HepG2 (cell line): Measurements from ENCODE around the gene GGT7. TPM values are rescaled to one million over a fixed set of nuclear protein-coding genes. Genes with fewer than 3 reads are reported as not detected.

ENCODE experiments used
- ELF3 ChIP-seq: IDR thresholded peaks from 2 replicates; pipeline ENCODE4 v1.6.1; 2016; ENCODE audit warnings: missing genetic modification reagents, missing compliant biosample characterization
- FOSL1 ChIP-seq: sonication (generic); formaldehyde crosslinking; IDR thresholded peaks from 2 replicates; pipeline ENCODE4 v1.9.0; 2021; ENCODE audit warnings: missing genetic modification reagents, borderline replicate concordance
- FOXC1 ChIP-seq: sonication (generic); formaldehyde crosslinking; IDR thresholded peaks from 2 replicates; pipeline ENCODE4 v1.8.0; 2022; ENCODE audit warnings: mild to moderate bottlenecking, missing genetic modification reagents, borderline replicate concordance
- GABPA ChIP-seq, 2 experiments: IDR thresholded peaks; 2 replicates each; pipeline ENCODE4 v1.6.1; 2011 to 2016; ENCODE audit warnings: low read depth in 2 of 2, low read length in 1 of 2, missing biosample characterization in 1 of 2, missing genetic modification characterization in 1 of 2
- HDAC6 ChIP-seq: fragments of 200-600 bp; sonication (generic); IDR thresholded peaks from 2 replicates; pipeline ENCODE4 v1.7.0; 2017; ENCODE audit warnings: mild to moderate bottlenecking, antibody characterized with exemption, low read length, low read depth
- MXD4 ChIP-seq: IDR thresholded peaks from 2 replicates; pipeline ENCODE4 v1.6.1; 2016; ENCODE audit warnings: mild to moderate bottlenecking, missing biosample characterization, missing genetic modification reagents
- ONECUT2 ChIP-seq: sonication (generic); formaldehyde crosslinking; IDR thresholded peaks from 2 replicates; pipeline ENCODE4 v1.4.0; 2020; ENCODE audit warnings: missing genetic modification reagents
- STAG1 ChIP-seq: sonication (generic); formaldehyde crosslinking; IDR thresholded peaks from 2 replicates; pipeline ENCODE4 v1.4.0; 2020; ENCODE audit warnings: missing genetic modification reagents
- ZNF260 ChIP-seq: sonication (generic); formaldehyde crosslinking; IDR thresholded peaks from 2 replicates; pipeline ENCODE4 v1.4.0; 2020; ENCODE audit warnings: missing genetic modification reagents, low read depth, mild to moderate bottlenecking, borderline replicate concordance
- ZNF589 ChIP-seq: sonication (generic); formaldehyde crosslinking; conservative IDR thresholded peaks from 2 replicates; pipeline ENCODE4 v1.8.0; 2022; ENCODE audit warnings: mild to moderate bottlenecking, moderate library complexity, missing genetic modification reagents
- ZNF615 ChIP-seq: sonication (generic); formaldehyde crosslinking; IDR thresholded peaks from 2 replicates; pipeline ENCODE4 v1.5.0; 2020; ENCODE audit warnings: mild to moderate bottlenecking, missing genetic modification reagents, borderline replicate concordance
- ZNF652 ChIP-seq: IDR thresholded peaks from 2 replicates; pipeline ENCODE4 v1.6.1; 2016; ENCODE audit warnings: low read depth, borderline replicate concordance
- ZNF777 ChIP-seq: sonication (generic); formaldehyde crosslinking; IDR thresholded peaks from 2 replicates; pipeline ENCODE4 v1.4.0; 2020; ENCODE audit warnings: missing genetic modification reagents
- polyA plus RNA-seq, 8 experiments: library from polyadenylated mRNA; depleted of rRNA in 3 of 8; stranded (reverse) in 7 of 8; unstranded in 1 of 8; fragments of >200 nt; fragmentation: Illumina TruSeq in 4 of 8; extraction: Trizol in 4 of 8; gene quantifications; 2 replicates each; pipeline versions ENCODE4 v1.2.1 to v1.2.3, GENCODE V29; 2011 to 2016; ENCODE audit warnings: low read depth in 4 of 8, missing spikeins in 1 of 8, mixed read lengths in 1 of 8; ENCODE audit not compliant: insufficient read depth in 1 of 8
- total RNA-seq, 5 experiments: library from RNA; depleted of rRNA; stranded (reverse); fragments of >200 nt; fragmentation: Illumina TruSeq; extraction: Trizol; gene quantifications; 2 replicates each; pipeline ENCODE4 v1.2.3, GENCODE V29; 2016; ENCODE audit warnings: low read depth in 1 of 5
- TF ChIP-seq, protein P1 (sequence below): sonication (generic); formaldehyde crosslinking; conservative IDR thresholded peaks from 2 replicates; pipeline ENCODE4 v1.4.0; 2020; ENCODE audit warnings: missing genetic modification reagents
- TF ChIP-seq, protein P2 (sequence below): sonication (generic); formaldehyde crosslinking; IDR thresholded peaks from 2 replicates; pipeline ENCODE4 v1.9.0; 2022; ENCODE audit warnings: missing genetic modification reagents, mild to moderate bottlenecking, borderline replicate concordance
- TF ChIP-seq, protein P3 (sequence below): sonication (generic); formaldehyde crosslinking; IDR thresholded peaks from 2 replicates; pipeline ENCODE4 v1.4.0; 2020; ENCODE audit warnings: missing genetic modification reagents
- TF ChIP-seq, protein P4 (sequence below): sonication (generic); formaldehyde crosslinking; IDR thresholded peaks from 2 replicates; pipeline ENCODE4 v1.5.0; 2020; ENCODE audit warnings: missing genetic modification reagents
- TF ChIP-seq, protein P5 (sequence below): sonication (generic); formaldehyde crosslinking; IDR thresholded peaks from 2 replicates; pipeline ENCODE4 v1.4.0; 2020; ENCODE audit warnings: missing genetic modification reagents

The GGT7 gene
- total and polyA plus RNA-seq, 2 of the 13 experiments (the other 11 are each of a cell fraction or from before 2014, with no cell fraction given): 6.6 to 23.0 TPM

DNA sequence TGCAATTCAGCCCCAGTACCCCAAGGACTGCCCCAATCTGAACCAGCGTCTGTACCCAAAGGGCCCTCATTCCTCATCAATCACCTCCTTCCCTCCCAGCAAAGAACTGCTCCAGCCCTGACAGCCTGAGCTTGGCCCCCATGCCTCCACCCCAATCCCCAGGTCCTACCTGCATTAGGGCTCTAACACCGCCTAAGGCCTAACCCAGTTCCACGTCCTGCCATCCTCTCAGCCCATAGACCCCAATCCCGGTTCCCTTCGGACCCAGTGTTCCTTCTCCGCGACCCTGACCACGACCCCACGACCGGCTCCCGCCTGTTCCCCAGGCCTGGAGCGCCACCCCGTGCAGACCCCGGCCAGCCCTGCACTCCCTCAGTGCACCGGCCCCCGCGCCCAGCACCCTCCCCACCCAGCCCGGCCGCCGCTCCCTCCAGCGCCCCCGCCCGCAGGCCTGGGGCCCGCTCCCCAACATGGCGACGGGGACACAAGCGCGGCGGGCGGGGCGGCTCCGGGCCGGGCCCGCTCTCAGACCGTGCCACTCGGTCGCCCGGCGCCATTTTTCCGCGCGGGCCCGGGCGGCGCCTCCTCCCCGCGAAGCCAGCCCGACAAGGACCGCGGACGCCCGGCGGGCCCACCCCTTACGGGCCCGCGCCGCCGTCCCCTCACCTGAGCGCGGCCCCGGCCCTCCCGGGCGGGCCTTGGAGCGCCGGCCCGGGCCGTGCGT is 47.7 kb downstream of the GGT7 start (continued):
- no peak for TF ChIP-seq HDAC6
- no peak for TF ChIP-seq ELF3 (CRISPR knock-in tag)
- TF ChIP-seq FOXC1 (CRISPR knock-in tag): peak; percentile 84; the same call in 1 of the 2 replicates
- TF ChIP-seq FOSL1: no peak
- TF ChIP-seq ZNF777 (CRISPR knock-in tag): peak; percentile 64; the same call in 1 of the 2 replicates
- TF ChIP-seq MXD4 (CRISPR knock-in tag): no peak
- TF ChIP-seq, protein P1, sequence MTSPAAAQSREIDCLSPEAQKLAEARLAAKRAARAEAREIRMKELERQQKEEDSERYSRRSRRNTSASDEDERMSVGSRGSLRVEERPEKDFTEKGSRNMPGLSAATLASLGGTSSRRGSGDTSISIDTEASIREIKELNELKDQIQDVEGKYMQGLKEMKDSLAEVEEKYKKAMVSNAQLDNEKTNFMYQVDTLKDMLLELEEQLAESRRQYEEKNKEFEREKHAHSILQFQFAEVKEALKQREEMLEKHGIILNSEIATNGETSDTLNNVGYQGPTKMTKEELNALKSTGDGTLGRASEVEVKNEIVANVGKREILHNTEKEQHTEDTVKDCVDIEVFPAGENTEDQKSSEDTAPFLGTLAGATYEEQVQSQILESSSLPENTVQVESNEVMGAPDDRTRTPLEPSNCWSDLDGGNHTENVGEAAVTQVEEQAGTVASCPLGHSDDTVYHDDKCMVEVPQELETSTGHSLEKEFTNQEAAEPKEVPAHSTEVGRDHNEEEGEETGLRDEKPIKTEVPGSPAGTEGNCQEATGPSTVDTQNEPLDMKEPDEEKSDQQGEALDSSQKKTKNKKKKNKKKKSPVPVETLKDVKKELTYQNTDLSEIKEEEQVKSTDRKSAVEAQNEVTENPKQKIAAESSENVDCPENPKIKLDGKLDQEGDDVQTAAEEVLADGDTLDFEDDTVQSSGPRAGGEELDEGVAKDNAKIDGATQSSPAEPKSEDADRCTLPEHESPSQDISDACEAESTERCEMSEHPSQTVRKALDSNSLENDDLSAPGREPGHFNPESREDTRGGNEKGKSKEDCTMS (CRISPR knock-in tag): no peak
- no peak for TF ChIP-seq ZNF615 (CRISPR knock-in tag)
- TF ChIP-seq, protein P2, sequence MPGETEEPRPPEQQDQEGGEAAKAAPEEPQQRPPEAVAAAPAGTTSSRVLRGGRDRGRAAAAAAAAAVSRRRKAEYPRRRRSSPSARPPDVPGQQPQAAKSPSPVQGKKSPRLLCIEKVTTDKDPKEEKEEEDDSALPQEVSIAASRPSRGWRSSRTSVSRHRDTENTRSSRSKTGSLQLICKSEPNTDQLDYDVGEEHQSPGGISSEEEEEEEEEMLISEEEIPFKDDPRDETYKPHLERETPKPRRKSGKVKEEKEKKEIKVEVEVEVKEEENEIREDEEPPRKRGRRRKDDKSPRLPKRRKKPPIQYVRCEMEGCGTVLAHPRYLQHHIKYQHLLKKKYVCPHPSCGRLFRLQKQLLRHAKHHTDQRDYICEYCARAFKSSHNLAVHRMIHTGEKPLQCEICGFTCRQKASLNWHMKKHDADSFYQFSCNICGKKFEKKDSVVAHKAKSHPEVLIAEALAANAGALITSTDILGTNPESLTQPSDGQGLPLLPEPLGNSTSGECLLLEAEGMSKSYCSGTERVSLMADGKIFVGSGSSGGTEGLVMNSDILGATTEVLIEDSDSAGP: peak; percentile 99; the same call in 1 of the 2 replicates
- TF ChIP-seq, protein P3, sequence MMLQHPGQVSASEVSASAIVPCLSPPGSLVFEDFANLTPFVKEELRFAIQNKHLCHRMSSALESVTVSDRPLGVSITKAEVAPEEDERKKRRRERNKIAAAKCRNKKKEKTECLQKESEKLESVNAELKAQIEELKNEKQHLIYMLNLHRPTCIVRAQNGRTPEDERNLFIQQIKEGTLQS: no peak
- no peak for TF ChIP-seq ZNF652 (CRISPR knock-in tag)
- TF ChIP-seq ZNF260 (CRISPR knock-in tag): no peak
- TF ChIP-seq, protein P4, sequence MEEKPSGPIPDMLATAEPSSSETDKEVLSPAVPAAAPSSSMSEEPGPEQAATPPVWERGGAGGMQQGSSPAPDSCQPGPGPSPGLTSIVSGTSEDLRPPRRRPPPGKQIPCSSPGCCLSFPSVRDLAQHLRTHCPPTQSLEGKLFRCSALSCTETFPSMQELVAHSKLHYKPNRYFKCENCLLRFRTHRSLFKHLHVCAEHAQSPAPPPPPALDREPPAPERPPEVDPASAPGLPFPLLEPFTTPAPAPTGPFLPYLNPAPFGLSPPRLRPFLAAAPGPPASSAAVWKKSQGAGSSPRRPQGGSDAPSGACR (CRISPR knock-in tag): no peak
- TF ChIP-seq GABPA (IDR thresholded peaks at IDR 0.05; ENCODE audit: low read depth, low read length): no peak
- TF ChIP-seq GABPA (CRISPR knock-in tag; IDR thresholded peaks at IDR 0.05; ENCODE audit: low read depth): no peak
- TF ChIP-seq ONECUT2: no peak
- TF ChIP-seq STAG1 (CRISPR knock-in tag): peak; percentile 69
- TF ChIP-seq ZNF589 (CRISPR knock-in tag): no peak
- TF ChIP-seq, protein P5, sequence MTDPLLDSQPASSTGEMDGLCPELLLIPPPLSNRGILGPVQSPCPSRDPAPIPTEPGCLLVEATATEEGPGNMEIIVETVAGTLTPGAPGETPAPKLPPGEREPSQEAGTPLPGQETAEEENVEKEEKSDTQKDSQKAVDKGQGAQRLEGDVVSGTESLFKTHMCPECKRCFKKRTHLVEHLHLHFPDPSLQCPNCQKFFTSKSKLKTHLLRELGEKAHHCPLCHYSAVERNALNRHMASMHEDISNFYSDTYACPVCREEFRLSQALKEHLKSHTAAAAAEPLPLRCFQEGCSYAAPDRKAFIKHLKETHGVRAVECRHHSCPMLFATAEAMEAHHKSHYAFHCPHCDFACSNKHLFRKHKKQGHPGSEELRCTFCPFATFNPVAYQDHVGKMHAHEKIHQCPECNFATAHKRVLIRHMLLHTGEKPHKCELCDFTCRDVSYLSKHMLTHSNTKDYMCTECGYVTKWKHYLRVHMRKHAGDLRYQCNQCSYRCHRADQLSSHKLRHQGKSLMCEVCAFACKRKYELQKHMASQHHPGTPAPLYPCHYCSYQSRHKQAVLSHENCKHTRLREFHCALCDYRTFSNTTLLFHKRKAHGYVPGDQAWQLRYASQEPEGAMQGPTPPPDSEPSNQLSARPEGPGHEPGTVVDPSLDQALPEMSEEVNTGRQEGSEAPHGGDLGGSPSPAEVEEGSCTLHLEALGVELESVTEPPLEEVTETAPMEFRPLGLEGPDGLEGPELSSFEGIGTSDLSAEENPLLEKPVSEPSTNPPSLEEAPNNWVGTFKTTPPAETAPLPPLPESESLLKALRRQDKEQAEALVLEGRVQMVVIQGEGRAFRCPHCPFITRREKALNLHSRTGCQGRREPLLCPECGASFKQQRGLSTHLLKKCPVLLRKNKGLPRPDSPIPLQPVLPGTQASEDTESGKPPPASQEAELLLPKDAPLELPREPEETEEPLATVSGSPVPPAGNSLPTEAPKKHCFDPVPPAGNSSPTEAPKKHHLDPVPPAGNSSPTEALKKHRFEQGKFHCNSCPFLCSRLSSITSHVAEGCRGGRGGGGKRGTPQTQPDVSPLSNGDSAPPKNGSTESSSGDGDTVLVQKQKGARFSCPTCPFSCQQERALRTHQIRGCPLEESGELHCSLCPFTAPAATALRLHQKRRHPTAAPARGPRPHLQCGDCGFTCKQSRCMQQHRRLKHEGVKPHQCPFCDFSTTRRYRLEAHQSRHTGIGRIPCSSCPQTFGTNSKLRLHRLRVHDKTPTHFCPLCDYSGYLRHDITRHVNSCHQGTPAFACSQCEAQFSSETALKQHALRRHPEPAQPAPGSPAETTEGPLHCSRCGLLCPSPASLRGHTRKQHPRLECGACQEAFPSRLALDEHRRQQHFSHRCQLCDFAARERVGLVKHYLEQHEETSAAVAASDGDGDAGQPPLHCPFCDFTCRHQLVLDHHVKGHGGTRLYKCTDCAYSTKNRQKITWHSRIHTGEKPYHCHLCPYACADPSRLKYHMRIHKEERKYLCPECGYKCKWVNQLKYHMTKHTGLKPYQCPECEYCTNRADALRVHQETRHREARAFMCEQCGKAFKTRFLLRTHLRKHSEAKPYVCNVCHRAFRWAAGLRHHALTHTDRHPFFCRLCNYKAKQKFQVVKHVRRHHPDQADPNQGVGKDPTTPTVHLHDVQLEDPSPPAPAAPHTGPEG: peak; percentile 43; the same call in 1 of the 2 replicates
